Adrenal gland (tissue), 12 donors: ENCODE results near the gene TUBB2B. TPM values are rescaled to one million over a fixed set of nuclear protein-coding genes. Genes with fewer than 3 reads are reported as not detected.
"Not testable (repeated sequence)": the region's sequence is repeated elsewhere in the genome, so short reads cannot be mapped to it uniquely, and the experiment has no call there.

ENCODE experiments used
- DNase-seq, 7 donors: peaks; one replicate each; pipeline ENCODE4 v3.0.0-alpha.2; 2019 to 2020
- H3K27ac ChIP-seq, 5 donors: fragments of 200-600 bp; sonication (generic) in 4 of 5; 1 replicate in 3 of 5; 2 replicates in 2 of 5; pipeline versions ENCODE4 v1.5.1 to v1.8.0; 2016 to 2020; ENCODE audit warnings: mild to moderate bottlenecking in 1 of 5
- H3K27me3 ChIP-seq: fragments of 200-600 bp; 2 replicates; pipeline ENCODE4 v1.8.0; 2021
- H3K36me3 ChIP-seq, 2 donors: fragments of 200-600 bp; replicated peaks in 1 of 2; 1 replicate in 1 of 2; 2 replicates in 1 of 2; pipeline versions ENCODE4 v1.5.1 to v1.8.0; 2018 to 2022
- H3K4me1 ChIP-seq, 2 donors: fragments of 200-600 bp; replicated peaks in 1 of 2; 1 replicate in 1 of 2; 2 replicates in 1 of 2; pipeline versions ENCODE4 v1.5.1 to v1.8.0; 2018 to 2021
- H3K4me3 ChIP-seq, 4 donors: fragments of 200-600 bp; sonication (generic) in 3 of 4; one replicate each; pipeline ENCODE4 v1.5.1; 2016 to 2018
- H3K9me3 ChIP-seq, 3 donors: fragments of 200-600 bp; sonication (generic) in 1 of 3; replicated peaks in 1 of 3; 1 replicate in 2 of 3; 2 replicates in 1 of 3; pipeline versions ENCODE4 v1.5.1 to v1.8.0; 2016 to 2021
- POLR2A ChIP-seq, 2 donors: fragments of 450-650 bp; IDR thresholded peaks; one replicate each; pipeline ENCODE4 v1.6.1; 2017; ENCODE audit warnings: antibody characterized with exemption in 2 of 2, mild to moderate bottlenecking in 2 of 2, moderate library complexity in 1 of 2
- WGBS, 4 donors: extraction: QIAGEN DNeasy Blood & Tissue Kit in 2 of 4; methylation state at CpG; one replicate each; pipeline versions ENCODE4 v1.1.5 to v1.1.7; 2013 to 2017; 5-methylcytosine and 5-hydroxymethylcytosine counted together
- intact Hi-C, 2 donors: fragments of 100-400 bp; cut with DNase I; formaldehyde crosslinking; loops; one replicate each; pipeline versions ENCODE4 v1.14.1 to v1.15.0; 2022 to 2023
- polyA plus RNA-seq, 3 donors: library from polyadenylated mRNA; stranded (reverse); fragments of 200-250 nt in 2 of 3; fragments of 350-450 nt in 1 of 3; fragmentation: Illumina TruSeq in 1 of 3; extraction: RNeasy Lipid Tissue Mini Kit (QIAGEN cat#74804) in 1 of 3; gene quantifications; one replicate each; pipeline ENCODE4 v1.2.3, GENCODE V29; 2013 to 2014
- total RNA-seq, 9 donors: library from RNA; depleted of rRNA in 4 of 9; stranded (reverse); fragments of >200 nt in 4 of 9; fragments of 120-200 nt in 1 of 9; fragmentation: NEBNext Ultra II Directional in 1 of 9; extraction: Animal tissue kit (Norgen Biotek cat#: 25700) in 1 of 9; gene quantifications; one replicate each; pipeline versions ENCODE4 v1.1.0 to v1.2.4, GENCODE V29; 2013 to 2023
- TF ChIP-seq, protein P1 (sequence below), 6 experiments: fragments of 450-650 bp in 4 of 6; fragments of 200-600 bp in 2 of 6; sonication (generic) in 1 of 6; IDR thresholded peaks; 1 replicate in 5 of 6; 2 replicates in 1 of 6; pipeline versions ENCODE4 v1.5.1 to v1.8.0; 2016 to 2021; ENCODE audit warnings: antibody characterized with exemption in 6 of 6, mild to moderate bottlenecking in 2 of 6, moderate library complexity in 1 of 6
- donor health status: healthy with polysubstance abuse.
- donor health status: Bipolar disorder and iron deficiency.
- donor health status: DM: yes; HTN: yes; CAD: no.
- donor health status: DM: no; HTN: no; CAD: no.
- donor health status: DM: no; HTN: no; CAD: no.
- donor health status: DM: yes; HTN: yes; CAD: no.

The TUBB2B gene
- total and polyA plus RNA-seq, 12 donors: 0.98 to 37.3 (median 2.1) TPM; not detected in 1

DNA sequence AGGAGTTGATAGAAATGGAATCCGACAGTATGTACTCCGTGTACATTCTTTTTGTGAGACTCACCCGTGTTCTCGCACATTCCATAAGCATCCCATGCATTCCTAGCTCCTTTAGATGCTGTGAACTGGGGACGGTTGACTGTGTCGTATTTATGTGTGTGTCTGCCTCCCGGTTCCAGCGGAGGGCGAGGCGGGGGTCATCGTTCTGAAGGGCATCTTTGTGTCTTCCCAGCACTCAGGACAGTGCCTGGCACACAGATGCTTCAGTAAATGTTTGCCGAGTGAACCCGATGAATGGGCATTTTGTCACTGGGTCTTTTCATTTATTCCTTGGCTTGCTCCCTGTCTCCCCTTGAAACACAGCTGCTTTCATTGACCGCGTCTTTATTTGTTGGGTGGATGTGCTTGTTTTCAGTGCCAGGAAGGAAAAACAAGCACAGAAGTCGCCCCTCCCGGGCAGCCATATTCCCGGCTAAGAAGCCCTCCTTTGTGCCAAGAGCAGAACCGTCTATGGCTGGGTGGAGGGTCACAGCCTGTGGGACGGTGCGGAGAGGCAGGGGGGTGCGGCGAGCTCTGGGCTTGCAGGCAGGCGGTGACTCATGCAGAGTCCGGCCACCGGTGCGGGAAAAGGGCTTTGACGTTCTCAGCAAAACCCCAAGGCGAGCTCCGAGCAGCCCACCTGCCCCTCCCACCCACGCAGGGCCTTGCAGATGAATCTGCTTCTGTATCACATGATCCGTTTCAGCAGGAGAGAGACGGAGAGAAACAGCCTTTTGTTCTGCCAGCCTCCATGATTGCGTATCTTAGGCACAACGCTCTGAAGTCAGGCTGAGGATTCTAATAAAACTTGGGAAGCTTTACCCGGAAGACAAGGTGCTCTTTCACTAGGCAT, 20.0 kb upstream of the TUBB2B start:
- H3K9me3 ChIP-seq: no peaks in the 10 kb centered on the region
- peak overlapping the region in 2 of 5 donors; percentile 12 to 21 for H3K27ac ChIP-seq
- 37 to 60% (median 42%) methylated on average over 23 to 36 of the region's 36 CpGs for WGBS, 4 donors
- H3K27me3 ChIP-seq: no peaks in the 10 kb centered on the region
- no peaks in the 10 kb centered on the region for H3K36me3 ChIP-seq
- intact Hi-C loops: loop anchor here in 1 of 2 donors (10.0 kb wide), 1 partner anchor 83 kb away; no protein-coding TSS in a partner anchor
- peaks cover 0 to 19% of the 10 kb centered on the region in 2 donors for H3K4me1 ChIP-seq
- peak; percentile 68 to 84 (median 75) for DNase-seq
- TF ChIP-seq, protein P1, sequence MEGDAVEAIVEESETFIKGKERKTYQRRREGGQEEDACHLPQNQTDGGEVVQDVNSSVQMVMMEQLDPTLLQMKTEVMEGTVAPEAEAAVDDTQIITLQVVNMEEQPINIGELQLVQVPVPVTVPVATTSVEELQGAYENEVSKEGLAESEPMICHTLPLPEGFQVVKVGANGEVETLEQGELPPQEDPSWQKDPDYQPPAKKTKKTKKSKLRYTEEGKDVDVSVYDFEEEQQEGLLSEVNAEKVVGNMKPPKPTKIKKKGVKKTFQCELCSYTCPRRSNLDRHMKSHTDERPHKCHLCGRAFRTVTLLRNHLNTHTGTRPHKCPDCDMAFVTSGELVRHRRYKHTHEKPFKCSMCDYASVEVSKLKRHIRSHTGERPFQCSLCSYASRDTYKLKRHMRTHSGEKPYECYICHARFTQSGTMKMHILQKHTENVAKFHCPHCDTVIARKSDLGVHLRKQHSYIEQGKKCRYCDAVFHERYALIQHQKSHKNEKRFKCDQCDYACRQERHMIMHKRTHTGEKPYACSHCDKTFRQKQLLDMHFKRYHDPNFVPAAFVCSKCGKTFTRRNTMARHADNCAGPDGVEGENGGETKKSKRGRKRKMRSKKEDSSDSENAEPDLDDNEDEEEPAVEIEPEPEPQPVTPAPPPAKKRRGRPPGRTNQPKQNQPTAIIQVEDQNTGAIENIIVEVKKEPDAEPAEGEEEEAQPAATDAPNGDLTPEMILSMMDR (IDR thresholded peaks at IDR 0.05): no peak
- no peak for TF ChIP-seq POLR2A (IDR thresholded peaks at IDR 0.05)
- H3K4me3 ChIP-seq: peak overlapping the region in 1 of 4 donors; percentile 52

DNA sequence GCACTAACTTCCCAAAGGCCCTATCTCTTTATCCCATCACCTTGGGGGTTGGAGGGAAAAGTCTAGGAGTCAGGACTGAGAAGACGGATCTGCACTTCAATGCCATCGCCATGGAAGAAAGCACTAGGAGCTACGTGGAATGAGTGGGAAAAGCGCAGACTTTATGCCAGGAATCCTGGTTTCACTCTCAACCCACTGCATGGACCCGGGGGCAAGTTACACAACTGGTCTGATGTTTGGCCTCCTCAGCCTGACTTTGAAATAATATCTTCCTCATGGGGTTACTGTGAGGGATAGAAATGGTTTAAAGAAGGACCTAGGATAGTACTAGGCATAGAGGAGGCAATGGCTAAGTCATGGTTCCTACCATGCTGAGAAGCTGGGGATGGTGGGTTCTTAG, 17.8 kb upstream of the TUBB2B start:
- Histone ChIP-seq H3K4me3 (no peak overlapping the region), H3K36me3 (no peaks in the 10 kb centered on the region), H3K27me3 (no peaks in the 10 kb centered on the region), H3K9me3 (no peaks in the 10 kb centered on the region), H3K27ac (no peak overlapping the region), H3K4me1 (peaks cover 0 to 10% of the 10 kb centered on the region in 2 donors)
- DNase-seq: no peak
- TF ChIP-seq POLR2A (IDR thresholded peaks at IDR 0.05): no peak
- TF ChIP-seq, protein P1 (IDR thresholded peaks at IDR 0.05): no peak
- 91 to 95% (median 93%) methylated on average over 5 of the region's 5 CpGs for whole genome bisulfite sequencing, 4 donors
- intact Hi-C loops: loop anchor here in 1 of 2 donors (10.0 kb wide), 1 partner anchor 80 kb away; no protein-coding TSS in a partner anchor

DNA sequence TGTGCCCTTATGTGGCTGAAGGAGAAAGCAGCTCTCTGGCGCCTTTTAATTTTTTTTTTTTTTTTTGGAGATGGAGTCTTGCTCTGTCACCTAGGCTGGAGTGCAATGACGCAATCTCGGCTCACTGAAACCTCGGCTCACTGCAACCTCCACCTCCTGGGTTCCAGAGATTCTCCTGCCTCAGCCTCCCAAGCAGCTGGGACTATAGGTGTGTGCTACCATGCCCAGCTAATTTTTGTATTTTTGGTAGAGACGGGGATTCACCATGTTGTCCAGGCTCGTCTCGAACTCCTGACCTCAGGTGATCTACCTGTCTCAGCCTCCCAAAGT, 17.3 kb upstream of the TUBB2B start:
- not testable (repeated sequence) for H3K27ac ChIP-seq, H3K27me3 ChIP-seq, H3K9me3 ChIP-seq, H3K4me1 ChIP-seq, H3K4me3 ChIP-seq, H3K36me3 ChIP-seq
- intact Hi-C loops: loop anchor here in 1 of 2 donors (10.0 kb wide), 1 partner anchor 80 kb away; no protein-coding TSS in a partner anchor
- DNase-seq: peak in 1 of 7 donors; percentile 1
- WGBS, 4 donors: 92 to 96% (median 94%) methylated on average over 7 of the region's 7 CpGs

DNA sequence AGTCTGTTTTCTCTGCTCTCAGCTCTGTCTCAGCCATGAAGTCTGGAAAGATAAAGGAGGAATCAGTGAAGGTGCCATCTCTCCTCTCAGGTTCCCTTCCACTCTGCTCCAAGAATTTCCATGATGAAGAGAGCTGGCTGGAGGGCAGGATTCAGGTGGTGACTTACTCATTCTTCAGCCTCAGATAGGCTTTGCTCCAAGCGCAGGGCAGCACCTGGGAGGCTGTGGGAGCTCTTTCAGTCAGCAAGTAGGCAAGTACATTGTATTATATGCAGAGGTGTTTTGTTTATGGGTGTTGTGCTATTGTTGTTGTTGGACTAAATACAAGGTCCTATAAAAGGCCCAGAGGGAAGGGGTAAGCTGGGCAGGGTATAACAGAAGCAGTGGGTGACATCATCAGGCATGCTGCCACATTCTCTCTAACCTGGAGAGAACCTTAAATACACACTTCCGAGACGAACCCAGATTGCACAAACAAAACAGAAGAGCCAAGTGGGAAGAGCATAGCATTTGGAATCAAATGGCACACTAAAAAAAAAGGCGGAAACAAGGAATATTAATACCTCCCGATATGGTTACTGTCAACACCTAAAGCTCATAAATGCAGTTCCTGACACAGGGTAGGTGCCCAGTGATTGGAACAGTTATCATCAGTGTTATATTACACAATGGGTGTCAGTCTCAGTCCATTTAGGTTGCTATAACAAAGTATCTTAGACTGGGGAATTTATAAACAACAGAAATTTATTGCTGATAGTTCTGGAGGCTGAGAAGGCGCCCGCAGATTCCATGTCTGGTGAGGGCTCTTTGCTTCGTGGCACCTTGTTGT, 16.8 kb upstream of the TUBB2B start:
- Histone ChIP-seq H3K9me3 (no peaks in the 10 kb centered on the region), H3K27me3 (no peaks in the 10 kb centered on the region), H3K27ac (no peak overlapping the region), H3K4me1 (peaks cover 0 to 10% of the 10 kb centered on the region in 2 donors), H3K36me3 (no peaks in the 10 kb centered on the region), H3K4me3 (no peak overlapping the region)
- intact Hi-C loops: loop anchor here in 1 of 2 donors (10.0 kb wide), 1 partner anchor 79 kb away; no protein-coding TSS in a partner anchor
- WGBS, 4 donors: 84 to 92% (median 89%) methylated on average over 8 of the region's 8 CpGs
- DNase-seq: peak in 1 of 7 donors; percentile 3
- no peak for TF ChIP-seq POLR2A (IDR thresholded peaks at IDR 0.05)
- TF ChIP-seq, protein P1 (IDR thresholded peaks at IDR 0.05): no peak
